ENCODE measurements around the gene PSMD2. TPM values are rescaled to one million over a fixed set of nuclear protein-coding genes. Genes with fewer than 3 reads are reported as not detected.
"Not testable (repeated sequence)": the region's sequence is repeated elsewhere in the genome, so short reads cannot be mapped to it uniquely, and the experiment has no call there.

PSMD2 gene
- 242 TPM for total RNA-seq
- long read RNA-seq, transcript PSMD2-201 (21 exons, 3,449 nt): major isoform, 626 of 776 reads
- long read RNA-seq, partial matches to known transcripts: 103 of 776 reads
- long read RNA-seq, other reads (novel, unspliced or antisense): 46 of 776 reads

- DNase-seq (peak; percentile 99), ATAC-seq (peak; percentile 99)
- intact Hi-C loops (cut with micrococcal nuclease): no loop called here
These were observed at the start of gene PSMD2 for GRCh38 chr3:184298759-184299487. Gene PSMD2, plus strand, starts transcription at chr3:184299241. Its CDS starts 26 bp downstream, at chr3:184299267.

- peak; percentile 99 for ATAC-seq
- intact Hi-C loops (cut with micrococcal nuclease): no loop called here
- DNase-seq: peak; percentile 97
These were observed 49.5 kb upstream of the PSMD2 start, which contains the start of gene EEF1AKMT4 for GRCh38 chr3:184249412-184250166. Gene EEF1AKMT4, plus strand, starts transcription at chr3:184249672. Its CDS starts 23 bp downstream, at chr3:184249695.

GRCh38 chr3:184250167-184250828, 48.7 kb upstream of the PSMD2 start:
- ATAC-seq (peak; percentile 84), DNase-seq (peak; percentile 86)
- intact Hi-C loops (cut with micrococcal nuclease): no loop called here

GRCh38 chr3:184255291-184256039, 43.6 kb upstream of the PSMD2 start:
- intact Hi-C loops (cut with micrococcal nuclease): no loop called here
- ATAC-seq (no peak), DNase-seq (no peak)

GRCh38 chr3:184257083-184257915, 41.7 kb upstream of the PSMD2 start:
- intact Hi-C loops (cut with micrococcal nuclease): no loop called here
- no peak for ATAC-seq

GRCh38 chr3:184258926-184259325, 40.1 kb upstream of the PSMD2 start:
- no peak for DNase-seq
- intact Hi-C loops (cut with micrococcal nuclease): no loop called here

More at GRCh38 chr3:184257083-184257915, 41.7 kb upstream of the PSMD2 start:
- DNase-seq: no peak

GRCh38 chr3:184259396-184259877, 39.6 kb upstream of the PSMD2 start:
- DNase-seq: no peak
- peak; percentile 6 for ATAC-seq
- intact Hi-C loops (cut with micrococcal nuclease): no loop called here

More at GRCh38 chr3:184258926-184259325, 40.1 kb upstream of the PSMD2 start:
- ATAC-seq: no peak

DNA sequence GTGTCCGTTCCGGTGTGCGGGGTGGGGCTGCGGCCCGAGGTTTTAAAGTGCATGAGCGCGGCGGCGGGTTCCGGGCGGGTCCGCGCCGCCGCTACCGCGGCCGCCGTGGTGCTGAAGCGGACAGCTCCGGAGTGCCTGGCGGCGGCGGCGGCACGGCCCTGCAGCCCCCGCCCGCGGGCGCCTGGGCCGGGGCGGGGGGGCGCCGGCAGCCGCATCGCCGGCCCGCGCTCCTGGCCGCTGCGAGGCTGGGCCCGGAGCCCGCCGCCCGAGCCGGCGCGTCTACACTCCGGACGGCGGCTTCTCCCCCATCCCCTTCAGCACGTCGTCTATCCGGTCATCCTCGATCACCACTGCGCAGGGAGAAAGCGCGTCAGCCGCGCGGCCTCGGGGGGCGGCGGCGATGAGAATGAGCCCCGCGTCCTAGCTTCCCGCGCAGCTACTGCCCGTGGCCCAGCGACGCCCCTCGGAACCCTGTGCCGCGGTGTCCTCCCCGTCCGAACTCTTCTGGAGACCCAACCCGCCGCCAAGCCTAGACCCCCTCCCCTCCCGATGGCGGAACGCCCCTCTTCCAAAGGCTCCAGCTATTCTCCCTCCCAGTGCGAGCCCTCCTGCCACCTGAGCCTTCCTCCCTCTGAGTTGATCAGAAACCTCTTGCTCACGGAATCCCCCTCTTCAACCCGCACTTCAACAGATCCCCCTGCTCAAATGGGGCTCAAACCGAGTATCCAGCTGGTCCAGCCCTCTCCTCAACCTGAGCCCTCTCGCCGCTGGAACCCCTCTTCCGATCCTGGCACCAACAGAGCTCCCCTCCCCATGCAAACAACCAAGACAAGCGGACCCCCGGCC, 38.9 kb upstream of the PSMD2 start:
- intact Hi-C loops (cut with micrococcal nuclease): no loop called here
- DNase-seq (peak; percentile 66), ATAC-seq (peak; percentile 80)

- ATAC-seq: no peak
- no peak for DNase-seq
- intact Hi-C loops (cut with micrococcal nuclease): no loop called here
These were observed 38.2 kb upstream of the PSMD2 start for GRCh38 chr3:184260724-184261269.

GRCh38 chr3:184261270-184261853, 37.7 kb upstream of the PSMD2 start, which contains the start of gene CAMK2N2:
Gene CAMK2N2, minus strand, starts transcription at chr3:184261553. Its CDS starts 268 bp downstream, at chr3:184261285.
- intact Hi-C loops (cut with micrococcal nuclease): no loop called here
- ATAC-seq: peak; percentile 69

DNA sequence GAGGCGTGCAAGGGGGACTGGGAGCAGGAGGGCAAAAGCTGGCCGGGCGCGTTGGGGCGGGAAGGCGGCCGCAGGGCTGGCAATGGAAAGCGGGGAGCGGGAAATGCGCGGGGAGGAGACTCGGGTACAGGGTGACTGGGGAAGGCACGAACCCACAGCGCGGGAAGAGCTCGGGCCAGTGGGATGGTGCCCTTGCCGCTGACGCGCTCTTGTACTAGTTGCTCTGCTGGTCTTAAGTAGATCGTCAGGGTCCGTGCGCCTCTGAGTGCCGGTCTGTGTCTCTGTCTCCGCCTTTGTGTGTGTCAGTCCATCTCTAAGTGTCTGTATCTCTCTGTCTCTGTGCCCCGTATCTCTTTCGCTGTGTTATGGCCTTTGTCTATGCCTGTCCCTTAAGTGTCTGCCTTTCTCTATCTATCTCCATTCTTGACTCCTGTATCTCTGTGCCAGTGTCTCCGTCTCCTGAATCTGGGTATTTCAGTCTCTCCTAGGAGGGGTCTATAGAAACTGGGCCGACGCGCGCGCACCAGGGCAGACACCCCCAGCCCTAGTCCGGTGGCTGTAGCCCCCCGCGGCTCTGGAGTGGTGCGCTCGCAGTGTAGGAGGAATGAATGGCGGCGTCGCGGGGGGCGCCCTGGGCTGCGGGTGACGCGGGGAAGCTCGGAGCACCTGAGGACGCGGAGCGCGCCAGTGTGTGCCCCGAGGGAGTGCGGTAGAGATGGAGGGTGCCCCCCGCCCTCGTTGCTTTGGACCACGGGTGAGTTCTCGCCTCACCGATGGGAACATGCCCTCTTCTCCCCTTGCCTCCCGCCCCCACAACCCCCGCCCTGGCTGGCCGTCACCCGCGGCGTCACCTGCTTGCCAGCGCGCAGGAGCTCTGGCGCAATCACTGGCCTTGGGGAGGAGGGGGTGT, 36.9 kb upstream of the PSMD2 start:
- no peak for ATAC-seq
- no peak for DNase-seq
- intact Hi-C loops (cut with micrococcal nuclease): no loop called here

More at GRCh38 chr3:184261270-184261853, 37.7 kb upstream of the PSMD2 start, which contains the start of gene CAMK2N2:
- DNase-seq: peak; percentile 64

DNA sequence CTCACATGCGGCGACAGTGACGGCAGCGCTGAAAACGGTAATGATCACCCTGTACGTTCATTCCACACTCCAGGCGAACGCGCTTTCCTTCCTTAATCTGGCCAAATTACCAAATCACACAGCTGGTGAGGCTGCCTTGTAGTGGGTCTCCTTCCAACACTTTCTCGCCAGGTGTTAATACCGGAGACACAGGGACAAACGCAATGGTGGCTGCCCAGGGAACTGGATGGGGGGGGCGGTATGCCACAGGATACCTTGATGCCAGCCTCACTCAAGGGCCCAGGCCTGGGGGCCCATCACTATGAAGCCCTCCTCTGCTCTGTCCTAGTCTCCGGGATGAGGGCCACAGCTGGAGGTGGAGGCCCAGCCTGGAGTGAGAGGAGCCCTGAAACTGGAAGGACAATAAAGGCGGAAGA, 36.3 kb upstream of the PSMD2 start:
- ATAC-seq (no peak), DNase-seq (no peak)
- intact Hi-C loops (cut with micrococcal nuclease): no loop called here

- DNase-seq; ATAC-seq; intact Hi-C loops (cut with micrococcal nuclease): not testable (repeated sequence)
These were observed 31.8 kb upstream of the PSMD2 start for GRCh38 chr3:184267249-184267648.

- intact Hi-C loops (cut with micrococcal nuclease): no loop called here
- ATAC-seq: no peak
These were observed 26.8 kb upstream of the PSMD2 start for GRCh38 chr3:184272269-184272668.

DNA sequence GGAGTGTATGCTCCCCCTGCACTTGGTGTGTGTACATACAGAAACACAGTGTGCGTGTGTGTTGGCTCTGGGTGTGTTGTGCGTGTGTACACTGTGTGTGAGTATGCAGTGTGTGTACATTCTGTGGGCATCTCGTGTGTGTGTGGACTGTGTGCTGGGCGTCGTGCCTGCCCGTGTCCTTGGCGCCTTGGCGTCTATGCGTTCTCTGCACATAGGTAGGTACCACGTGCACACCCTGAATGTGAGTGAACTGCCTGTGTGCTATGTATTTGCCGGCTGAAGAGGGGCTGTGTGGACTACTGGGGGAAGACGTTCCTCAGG, 23.7 kb upstream of the PSMD2 start:
- no peak for DNase-seq
- ATAC-seq: no peak
- intact Hi-C loops (cut with micrococcal nuclease): no loop called here

More at GRCh38 chr3:184272269-184272668, 26.8 kb upstream of the PSMD2 start:
- DNase-seq: no peak

All from left ventricle myocardium superior (tissue), 1 donor.